ENCODE data around the gene KCNH4.

- TF ChIP-seq GABPB1 (CRISPR knock-in tag; IDR thresholded peaks at IDR 0.05) (no peak), ZKSCAN8 (CRISPR knock-in tag; IDR thresholded peaks at IDR 0.05; ENCODE audit: borderline replicate concordance) (no peak), ZNF607 (CRISPR knock-in tag; IDR thresholded peaks at IDR 0.05; ENCODE audit: borderline replicate concordance) (no peak), POLR2AphosphoS2 (IDR thresholded peaks at IDR 0.05; ENCODE audit: low read depth, low read length) (no peak), PRDM4 (CRISPR knock-in tag; IDR thresholded peaks at IDR 0.05; ENCODE audit: borderline replicate concordance) (no peak)
- TF ChIP-seq, protein P1, sequence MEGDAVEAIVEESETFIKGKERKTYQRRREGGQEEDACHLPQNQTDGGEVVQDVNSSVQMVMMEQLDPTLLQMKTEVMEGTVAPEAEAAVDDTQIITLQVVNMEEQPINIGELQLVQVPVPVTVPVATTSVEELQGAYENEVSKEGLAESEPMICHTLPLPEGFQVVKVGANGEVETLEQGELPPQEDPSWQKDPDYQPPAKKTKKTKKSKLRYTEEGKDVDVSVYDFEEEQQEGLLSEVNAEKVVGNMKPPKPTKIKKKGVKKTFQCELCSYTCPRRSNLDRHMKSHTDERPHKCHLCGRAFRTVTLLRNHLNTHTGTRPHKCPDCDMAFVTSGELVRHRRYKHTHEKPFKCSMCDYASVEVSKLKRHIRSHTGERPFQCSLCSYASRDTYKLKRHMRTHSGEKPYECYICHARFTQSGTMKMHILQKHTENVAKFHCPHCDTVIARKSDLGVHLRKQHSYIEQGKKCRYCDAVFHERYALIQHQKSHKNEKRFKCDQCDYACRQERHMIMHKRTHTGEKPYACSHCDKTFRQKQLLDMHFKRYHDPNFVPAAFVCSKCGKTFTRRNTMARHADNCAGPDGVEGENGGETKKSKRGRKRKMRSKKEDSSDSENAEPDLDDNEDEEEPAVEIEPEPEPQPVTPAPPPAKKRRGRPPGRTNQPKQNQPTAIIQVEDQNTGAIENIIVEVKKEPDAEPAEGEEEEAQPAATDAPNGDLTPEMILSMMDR (CRISPR knock-in tag; IDR thresholded peaks at IDR 0.05), result no peak
- TF ChIP-seq, protein P2, sequence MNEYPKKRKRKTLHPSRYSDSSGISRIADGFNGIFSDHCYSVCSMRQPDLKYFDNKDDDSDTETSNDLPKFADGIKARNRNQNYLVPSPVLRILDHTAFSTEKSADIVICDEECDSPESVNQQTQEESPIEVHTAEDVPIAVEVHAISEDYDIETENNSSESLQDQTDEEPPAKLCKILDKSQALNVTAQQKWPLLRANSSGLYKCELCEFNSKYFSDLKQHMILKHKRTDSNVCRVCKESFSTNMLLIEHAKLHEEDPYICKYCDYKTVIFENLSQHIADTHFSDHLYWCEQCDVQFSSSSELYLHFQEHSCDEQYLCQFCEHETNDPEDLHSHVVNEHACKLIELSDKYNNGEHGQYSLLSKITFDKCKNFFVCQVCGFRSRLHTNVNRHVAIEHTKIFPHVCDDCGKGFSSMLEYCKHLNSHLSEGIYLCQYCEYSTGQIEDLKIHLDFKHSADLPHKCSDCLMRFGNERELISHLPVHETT (CRISPR knock-in tag; conservative IDR thresholded peaks at IDR 0.05), result no peak
- TF ChIP-seq, protein P3, sequence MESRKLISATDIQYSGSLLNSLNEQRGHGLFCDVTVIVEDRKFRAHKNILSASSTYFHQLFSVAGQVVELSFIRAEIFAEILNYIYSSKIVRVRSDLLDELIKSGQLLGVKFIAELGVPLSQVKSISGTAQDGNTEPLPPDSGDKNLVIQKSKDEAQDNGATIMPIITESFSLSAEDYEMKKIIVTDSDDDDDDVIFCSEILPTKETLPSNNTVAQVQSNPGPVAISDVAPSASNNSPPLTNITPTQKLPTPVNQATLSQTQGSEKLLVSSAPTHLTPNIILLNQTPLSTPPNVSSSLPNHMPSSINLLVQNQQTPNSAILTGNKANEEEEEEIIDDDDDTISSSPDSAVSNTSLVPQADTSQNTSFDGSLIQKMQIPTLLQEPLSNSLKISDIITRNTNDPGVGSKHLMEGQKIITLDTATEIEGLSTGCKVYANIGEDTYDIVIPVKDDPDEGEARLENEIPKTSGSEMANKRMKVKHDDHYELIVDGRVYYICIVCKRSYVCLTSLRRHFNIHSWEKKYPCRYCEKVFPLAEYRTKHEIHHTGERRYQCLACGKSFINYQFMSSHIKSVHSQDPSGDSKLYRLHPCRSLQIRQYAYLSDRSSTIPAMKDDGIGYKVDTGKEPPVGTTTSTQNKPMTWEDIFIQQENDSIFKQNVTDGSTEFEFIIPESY (CRISPR knock-in tag; IDR thresholded peaks at IDR 0.05), result no peak
These were observed 22.4 kb upstream of the KCNH4 start for GRCh38 chr17:42203354-42203753.

Data from HepG2 (cell line).